AG04450 (cell line): Measurements from ENCODE around the gene ZNF385C. TPM values are rescaled to one million over a fixed set of nuclear protein-coding genes. Genes with fewer than 3 reads are reported as not detected.
A peak's percentile ranks its signal among the peaks of the same experiment; 100 is the strongest.

Experiments
- CTCF ChIA-PET: fragments of 300-600, 350-600 bp; formaldehyde crosslinking; extraction: SDS; loops from one replicate; lab custom pipeline; 2022; ENCODE audit warnings: antibody characterized with exemption, inconsistent platforms; lab: Charles Lee
- POLR2A ChIA-PET: fragments of 350-600 bp; formaldehyde crosslinking; extraction: SDS; loops from one replicate; lab custom pipeline; 2021; ENCODE audit warnings: antibody characterized with exemption, inconsistent platforms; lab: Yijun Ruan, JAX
- DNase-seq: peaks from one replicate; pipeline ENCODE4 v3.0.0-alpha.2; 2011; ENCODE audit warnings: low read depth, low spot score
- H3K27ac ChIP-seq: one replicate; pipeline ENCODE4 v1.5.1; 2012; ENCODE audit warnings: low read depth, low read length, control low read depth
- H3K27me3 ChIP-seq: one replicate; pipeline ENCODE4 v1.6.0; 2012; ENCODE audit warnings: low read length; ENCODE audit not compliant: control insufficient read depth, insufficient read depth
- H3K4me3 ChIP-seq: 2 replicates; pipeline ENCODE4 v1.5.1; 2011; ENCODE audit warnings: mild to moderate bottlenecking, low read depth, low read length, control low read depth
- H3K9me3 ChIP-seq: 2 replicates; pipeline ENCODE4 v1.5.1; 2012; ENCODE audit warnings: low read length; ENCODE audit not compliant: control insufficient read depth, insufficient read depth
- polyA plus RNA-seq: library from polyadenylated mRNA; depleted of rRNA; stranded (reverse); fragments of >200 nt; gene quantifications from 2 replicates; pipeline ENCODE4 v1.2.3, GENCODE V29; 2011
- TF ChIP-seq, protein P1 (sequence below): IDR thresholded peaks from 2 replicates; pipeline ENCODE4 v1.5.1; 2011; ENCODE audit warnings: low read depth, low read length, control low read depth, inconsistent platforms

Gene ZNF385C
- polyA plus RNA-seq, 1 experiment: not detected

- DNase-seq: no peak
- H3K9me3 ChIP-seq: no peaks in the 10 kb centered on the region
- TF ChIP-seq, protein P1, sequence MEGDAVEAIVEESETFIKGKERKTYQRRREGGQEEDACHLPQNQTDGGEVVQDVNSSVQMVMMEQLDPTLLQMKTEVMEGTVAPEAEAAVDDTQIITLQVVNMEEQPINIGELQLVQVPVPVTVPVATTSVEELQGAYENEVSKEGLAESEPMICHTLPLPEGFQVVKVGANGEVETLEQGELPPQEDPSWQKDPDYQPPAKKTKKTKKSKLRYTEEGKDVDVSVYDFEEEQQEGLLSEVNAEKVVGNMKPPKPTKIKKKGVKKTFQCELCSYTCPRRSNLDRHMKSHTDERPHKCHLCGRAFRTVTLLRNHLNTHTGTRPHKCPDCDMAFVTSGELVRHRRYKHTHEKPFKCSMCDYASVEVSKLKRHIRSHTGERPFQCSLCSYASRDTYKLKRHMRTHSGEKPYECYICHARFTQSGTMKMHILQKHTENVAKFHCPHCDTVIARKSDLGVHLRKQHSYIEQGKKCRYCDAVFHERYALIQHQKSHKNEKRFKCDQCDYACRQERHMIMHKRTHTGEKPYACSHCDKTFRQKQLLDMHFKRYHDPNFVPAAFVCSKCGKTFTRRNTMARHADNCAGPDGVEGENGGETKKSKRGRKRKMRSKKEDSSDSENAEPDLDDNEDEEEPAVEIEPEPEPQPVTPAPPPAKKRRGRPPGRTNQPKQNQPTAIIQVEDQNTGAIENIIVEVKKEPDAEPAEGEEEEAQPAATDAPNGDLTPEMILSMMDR: no peak
- ChIA-PET POLR2A (no interaction called here), CTCF (interaction anchor here (0.6 to 1.9 kb wide), 5 partner anchors 9 to 347 kb away, joined by 3 to 6 read pairs (median 3); partner anchors contain the start of gene NKIRAS2)
- H3K27me3 ChIP-seq: peaks cover 19% of the 10 kb centered on the region
- no peak overlapping the region for H3K4me3 ChIP-seq
- H3K27ac ChIP-seq: no peak overlapping the region
Measured at GRCh38 chr17:42028791-42029127, 69.5 kb downstream of the ZNF385C start.

- TF ChIP-seq, protein P1: peak; percentile 25; the same call in 1 of the 2 replicates
- Histone ChIP-seq H3K27ac (no peak overlapping the region), H3K4me3 (no peak overlapping the region), H3K9me3 (no peaks in the 10 kb centered on the region), H3K27me3 (peaks cover 16% of the 10 kb centered on the region)
- POLR2A ChIA-PET: no interaction called here
- no peak for DNase-seq
- CTCF ChIA-PET: interaction anchor here (0.6 to 1.9 kb wide), 7 partner anchors 8 to 1107 kb away, joined by 3 to 6 read pairs (median 4); partner anchors contain the start of gene NKIRAS2
Measured at GRCh38 chr17:42027961-42028790, 70.1 kb downstream of the ZNF385C start.

DNA sequence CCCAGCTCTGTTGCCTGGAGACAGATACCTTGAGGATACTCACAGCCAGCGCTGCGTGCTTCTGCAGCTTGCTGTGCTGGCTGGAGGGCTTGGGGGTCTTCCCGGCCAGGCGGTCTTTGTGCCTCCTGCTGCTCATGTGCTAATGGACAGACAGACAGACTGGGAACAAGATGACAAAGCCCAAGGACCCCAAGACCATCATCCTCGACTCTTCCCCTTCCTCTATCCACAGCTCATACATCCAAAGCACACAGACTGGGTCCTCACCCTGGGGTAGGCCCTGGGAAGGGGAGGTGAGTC lies 70.7 kb downstream of the ZNF385C start:
- DNase-seq: no peak
- Histone ChIP-seq H3K9me3 (no peaks in the 10 kb centered on the region), H3K27me3 (peaks cover 13% of the 10 kb centered on the region), H3K27ac (no peak overlapping the region), H3K4me3 (no peak overlapping the region)
- TF ChIP-seq, protein P1: no peak
- ChIA-PET POLR2A (interaction anchor here (2.2 kb wide), 1 partner anchor 10 kb away, joined by 7 read pairs; the partner anchor contains the start of gene DNAJC7), CTCF (interaction anchor here (0.6 to 1.9 kb wide), 3 partner anchors 7 to 90 kb away, joined by 3 to 6 read pairs (median 6); partner anchors contain the start of gene NKIRAS2)

GRCh38 chr17:42026857-42027589 lies 71.2 kb downstream of the ZNF385C start:
- TF ChIP-seq, protein P1: no peak
- peaks cover 13% of the 10 kb centered on the region for H3K27me3 ChIP-seq
- CTCF ChIA-PET: interaction anchor here (0.6 to 1.9 kb wide), 7 partner anchors 7 to 552 kb away, joined by 3 to 6 read pairs (median 4); partner anchors contain the start of gene NKIRAS2
- DNase-seq: no peak
- no peak overlapping the region for H3K4me3 ChIP-seq
- no peaks in the 10 kb centered on the region for H3K9me3 ChIP-seq
- POLR2A ChIA-PET: interaction anchor here (1.6 to 2.2 kb wide), 2 partner anchors 9 to 10 kb away, joined by 4 to 7 read pairs; partner anchors contain the start of gene DNAJC7
- no peak overlapping the region for H3K27ac ChIP-seq
